Activated CD4-positive, alpha-beta T cell treated with anti-CD3 and anti-CD28 coated beads, Interleukin-2, amount 10 ng/mL, durations not matched to agents 7 days and 5 days (primary cell): Measurements from ENCODE around the gene HSPG2. TPM values are rescaled to one million over a fixed set of nuclear protein-coding genes. Genes with fewer than 3 reads are reported as not detected.
"Not testable (repeated sequence)": the region's sequence is repeated elsewhere in the genome, so short reads cannot be mapped to it uniquely, and the experiment has no call there.

Experiments used
- CTCF ChIA-PET: fragments of 350-600 bp; sonication (Branson Sonifier 250); formaldehyde crosslinking; loops from one replicate; lab custom pipeline; 2021; ENCODE audit warnings: antibody characterized with exemption; lab: Charles Lee
- POLR2A ChIA-PET: fragments of 350-600 bp; sonication (Branson Sonifier 250); formaldehyde crosslinking; loops from one replicate; lab custom pipeline; 2021; ENCODE audit warnings: antibody characterized with exemption; lab: Charles Lee
- DNase-seq: peaks from one replicate; pipeline ENCODE4 v3.0.0-alpha.2; 2020
- H3K27ac Mint-ChIP-seq: one replicate; pipeline ENCODE4 v1.8.0; 2021; ENCODE audit warnings: mild to moderate bottlenecking, moderate library complexity, mixed read lengths
- H3K27me3 Mint-ChIP-seq: one replicate; pipeline ENCODE4 v1.8.0; 2021; ENCODE audit warnings: mixed read lengths
- H3K36me3 Mint-ChIP-seq: one replicate; pipeline ENCODE4 v1.8.0; 2021; ENCODE audit warnings: low read depth, mixed read lengths
- H3K4me1 Mint-ChIP-seq: one replicate; pipeline ENCODE4 v1.8.0; 2021; ENCODE audit warnings: mixed read lengths
- H3K4me3 Mint-ChIP-seq: one replicate; pipeline ENCODE4 v1.8.0; 2021; ENCODE audit warnings: mild to moderate bottlenecking, moderate library complexity, mixed read lengths
- H3K9me3 Mint-ChIP-seq: one replicate; pipeline ENCODE4 v1.8.0; 2021; ENCODE audit warnings: mixed read lengths
- total RNA-seq, 2 experiments: library from RNA; stranded (reverse); gene quantifications; one replicate each; pipeline ENCODE4 v1.2.3, GENCODE V29; 2021

HSPG2 gene
- total RNA-seq, 2 experiments from 2014 or later, result 1.9 to 2.3 TPM

DNA sequence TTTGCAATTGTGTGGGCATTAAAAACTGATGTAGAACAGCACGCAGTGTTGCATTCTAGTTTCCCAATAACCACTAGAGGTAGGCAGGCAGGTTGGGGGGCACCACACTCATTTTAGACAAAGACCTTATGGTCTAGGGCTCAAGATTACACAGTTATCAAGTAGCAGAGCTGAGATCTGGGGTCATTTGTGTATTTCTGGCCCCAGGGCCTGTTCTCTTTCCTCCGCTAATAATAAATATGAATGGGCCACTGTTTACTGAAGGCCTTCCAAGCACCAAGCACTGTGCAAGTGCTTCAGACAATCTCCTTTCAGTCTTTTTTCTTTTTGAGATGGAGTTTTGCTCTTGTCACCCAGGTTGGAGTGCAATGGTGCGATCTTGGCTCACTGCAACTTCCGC, 101.1 kb downstream of the HSPG2 start:
- Mint-ChIP-seq H3K27me3 (no peaks in the 10 kb centered on the region), H3K4me1 (no peaks in the 10 kb centered on the region), H3K4me3 (no peak overlapping the region), H3K9me3 (peaks cover 15% of the 10 kb centered on the region), H3K27ac (no peak overlapping the region), H3K36me3 (peaks cover 11% of the 10 kb centered on the region)
- no peak for DNase-seq
- CTCF ChIA-PET, result no interaction called here
- POLR2A ChIA-PET, result no interaction called here

DNA sequence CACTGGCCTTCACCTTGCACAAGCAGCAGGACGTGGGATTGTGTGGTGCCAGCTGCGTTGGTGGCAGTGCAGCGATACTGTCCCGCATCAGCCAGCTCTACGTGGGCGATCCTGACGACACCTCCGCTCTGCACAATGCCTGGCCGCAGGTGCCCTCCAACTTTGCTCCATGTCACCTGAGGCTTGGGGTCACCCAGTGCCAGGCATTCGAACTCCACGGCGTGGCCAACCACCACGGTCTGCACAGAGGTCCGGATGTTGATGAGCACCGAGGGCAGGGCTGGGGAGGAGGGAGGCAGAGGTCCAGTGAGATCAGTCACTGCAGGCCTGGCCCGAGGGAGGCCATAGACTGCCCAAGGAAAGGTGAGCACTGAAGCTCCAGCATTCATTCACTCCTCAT, 102.4 kb downstream of the HSPG2 start:
- no peak for DNase-seq
- Mint-ChIP-seq H3K36me3 (peaks cover 11% of the 10 kb centered on the region), H3K4me1 (no peaks in the 10 kb centered on the region), H3K9me3 (peaks cover 15% of the 10 kb centered on the region), H3K27me3 (no peaks in the 10 kb centered on the region), H3K27ac (no peak overlapping the region), H3K4me3 (no peak overlapping the region)
- POLR2A ChIA-PET, result no interaction called here
- CTCF ChIA-PET, result no interaction called here

DNA sequence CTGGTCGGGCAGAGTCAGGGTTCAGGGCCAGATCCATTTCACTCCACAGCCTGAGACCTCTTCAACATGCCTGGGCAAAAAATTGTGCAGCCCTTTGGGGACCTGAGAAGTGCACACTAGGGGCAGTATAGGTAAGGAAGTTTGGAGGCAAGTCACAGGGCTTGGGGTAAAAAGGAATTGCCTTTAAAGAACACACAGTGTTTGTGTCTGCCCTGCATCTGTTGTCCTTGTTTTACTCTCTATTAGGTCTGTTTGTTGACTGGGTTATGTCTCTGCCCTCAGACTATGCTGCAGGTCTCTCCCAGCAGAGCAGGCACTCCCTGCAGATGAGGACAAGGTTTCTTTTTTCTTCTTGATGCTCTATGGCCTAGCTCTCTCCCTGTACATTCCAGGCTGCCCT, 103.0 kb downstream of the HSPG2 start:
- CTCF ChIA-PET, result no interaction called here
- Mint-ChIP-seq H3K9me3 (peaks cover 15% of the 10 kb centered on the region), H3K4me1 (no peaks in the 10 kb centered on the region), H3K27me3 (no peaks in the 10 kb centered on the region), H3K36me3 (peaks cover 11% of the 10 kb centered on the region), H3K4me3 (no peak overlapping the region), H3K27ac (no peak overlapping the region)
- DNase-seq, result no peak
- POLR2A ChIA-PET, result no interaction called here

DNA sequence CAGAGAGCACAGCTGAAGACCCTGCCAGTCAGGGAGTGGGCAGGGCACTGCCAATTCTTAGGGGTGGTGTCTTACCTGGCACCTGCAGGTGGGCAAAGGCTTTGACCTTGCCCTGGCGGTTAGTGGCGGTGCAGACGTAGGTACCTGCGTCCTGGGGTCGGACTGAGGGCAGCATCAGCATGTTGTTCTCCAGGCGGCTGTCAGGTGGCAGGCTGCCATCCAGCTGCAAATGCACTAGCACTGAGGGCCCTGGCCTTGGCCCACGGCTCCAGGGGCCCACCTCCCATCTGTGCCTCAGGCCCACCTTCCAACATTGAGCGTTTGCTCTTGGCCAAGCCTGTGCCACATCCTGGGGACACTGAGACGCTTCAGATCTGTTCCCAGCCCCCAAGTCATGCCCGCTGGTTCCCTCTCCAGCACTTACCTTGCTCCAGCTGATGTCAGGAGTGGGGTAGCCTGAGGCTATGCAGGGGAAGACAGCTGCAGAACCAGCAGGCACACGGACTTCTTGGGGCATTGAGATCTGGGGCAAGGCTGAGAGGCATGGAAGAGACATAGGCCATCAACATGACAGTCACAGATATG, 103.6 kb downstream of the HSPG2 start:
- Mint-ChIP-seq H3K4me3 (no peak overlapping the region), H3K27me3 (no peaks in the 10 kb centered on the region), H3K9me3 (peaks cover 15% of the 10 kb centered on the region), H3K4me1 (no peaks in the 10 kb centered on the region), H3K36me3 (peaks cover 11% of the 10 kb centered on the region), H3K27ac (no peak overlapping the region)
- CTCF ChIA-PET, result no interaction called here
- no peak for DNase-seq
- POLR2A ChIA-PET, result no interaction called here

DNA sequence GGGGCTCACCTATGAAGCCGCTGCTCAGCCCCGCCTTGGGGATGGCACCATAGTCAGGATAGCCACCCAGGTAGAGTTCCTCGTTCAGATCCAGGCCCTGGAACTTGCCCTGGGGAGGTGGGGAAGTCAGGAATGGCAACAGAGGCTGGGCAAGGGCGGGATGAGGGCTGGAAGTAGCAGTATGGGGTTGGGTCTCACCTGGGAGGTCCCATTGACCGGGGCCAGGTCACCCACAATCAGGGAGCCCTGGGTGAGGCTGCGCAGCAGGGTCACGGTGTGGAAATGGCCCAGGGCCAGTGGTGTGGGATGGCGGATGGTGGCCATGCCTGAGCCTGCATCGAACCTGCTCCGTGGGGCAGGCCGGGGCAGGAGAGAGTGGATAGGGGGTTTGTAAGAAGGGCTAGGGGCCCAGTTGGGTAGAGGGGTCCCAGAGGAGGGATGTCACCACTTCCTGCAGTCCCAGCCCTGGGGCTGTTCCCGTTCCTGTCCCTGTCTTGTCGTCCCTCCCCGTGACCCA, 105.6 kb downstream of the HSPG2 start:
- Mint-ChIP-seq H3K4me3 (no peak overlapping the region), H3K9me3 (peaks cover 15% of the 10 kb centered on the region), H3K4me1 (no peaks in the 10 kb centered on the region), H3K27me3 (no peaks in the 10 kb centered on the region), H3K27ac (no peak overlapping the region), H3K36me3 (peaks cover 11% of the 10 kb centered on the region)
- no peak for DNase-seq
- ChIA-PET CTCF (no interaction called here), POLR2A (no interaction called here)

DNA sequence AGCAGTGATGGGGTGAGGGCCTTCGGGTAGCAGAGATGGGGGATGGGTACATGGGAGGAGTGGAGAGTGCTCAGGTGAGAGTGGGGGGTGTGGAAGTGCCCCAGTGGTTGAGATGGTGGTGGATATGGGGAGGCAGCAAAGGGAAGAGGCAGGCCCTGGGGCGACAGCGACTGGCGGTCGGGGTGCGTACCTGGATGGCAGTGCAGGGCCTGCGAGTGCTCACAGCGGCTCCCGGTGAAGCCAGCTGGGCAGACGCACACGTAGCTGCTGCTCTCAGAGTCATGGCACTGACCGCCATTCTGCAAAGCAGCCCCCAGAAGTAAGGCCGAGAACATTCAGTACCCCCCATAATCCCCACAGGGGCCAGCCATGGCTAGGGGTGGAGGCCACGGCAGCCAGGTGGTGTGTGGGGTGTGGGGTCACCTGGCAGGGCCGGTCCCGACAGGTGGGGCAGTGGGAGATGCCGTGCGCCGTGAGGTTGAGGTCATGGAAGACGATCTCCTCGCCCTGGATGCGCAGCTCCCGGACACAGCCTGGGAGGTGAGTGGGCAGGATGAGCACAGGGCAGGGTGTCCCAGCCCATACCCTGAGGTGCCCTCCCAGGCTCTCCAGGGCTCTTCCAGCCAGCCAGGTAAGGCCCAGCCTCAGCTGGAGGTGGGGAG, 106.2 kb downstream of the HSPG2 start:
- no peak for DNase-seq
- no peaks in the 10 kb centered on the region for H3K4me1 Mint-ChIP-seq
- peaks cover 15% of the 10 kb centered on the region for H3K9me3 Mint-ChIP-seq
- no peak overlapping the region for H3K4me3 Mint-ChIP-seq
- CTCF ChIA-PET, result no interaction called here
- H3K27me3 Mint-ChIP-seq, result no peaks in the 10 kb centered on the region
- peaks cover 11% of the 10 kb centered on the region for H3K36me3 Mint-ChIP-seq
- H3K27ac Mint-ChIP-seq, result no peak overlapping the region
- POLR2A ChIA-PET, result no interaction called here

DNA sequence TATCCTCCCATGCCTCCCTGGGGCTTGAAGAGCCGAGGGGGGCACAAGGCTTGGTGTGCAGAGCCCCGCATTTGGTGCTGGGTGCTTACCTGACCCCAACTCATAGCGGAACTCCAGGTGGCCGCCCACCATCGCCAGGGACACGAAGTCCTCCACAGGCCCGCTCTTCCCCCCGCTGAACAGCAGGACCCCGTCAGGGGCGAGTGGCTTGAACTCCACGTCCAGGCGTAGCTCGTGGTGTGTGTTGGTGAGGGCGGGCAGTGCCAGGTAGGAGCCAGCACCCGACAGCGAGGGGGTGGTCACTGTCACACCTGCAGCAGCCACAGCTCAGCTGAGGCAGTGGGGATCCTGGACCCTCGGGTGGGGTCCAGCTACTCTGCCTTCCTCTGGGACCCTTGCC, 107.8 kb downstream of the HSPG2 start:
- Mint-ChIP-seq H3K4me3 (no peak overlapping the region), H3K4me1 (no peaks in the 10 kb centered on the region), H3K27ac (no peak overlapping the region), H3K36me3 (peaks cover 5% of the 10 kb centered on the region), H3K9me3 (peaks cover 8% of the 10 kb centered on the region), H3K27me3 (no peaks in the 10 kb centered on the region)
- ChIA-PET CTCF (interaction anchor here (0.6 kb wide), 1 partner anchor 481 kb away, joined by 3 read pairs; no protein-coding TSS in a partner anchor), POLR2A (no interaction called here)
- no peak for DNase-seq

DNA sequence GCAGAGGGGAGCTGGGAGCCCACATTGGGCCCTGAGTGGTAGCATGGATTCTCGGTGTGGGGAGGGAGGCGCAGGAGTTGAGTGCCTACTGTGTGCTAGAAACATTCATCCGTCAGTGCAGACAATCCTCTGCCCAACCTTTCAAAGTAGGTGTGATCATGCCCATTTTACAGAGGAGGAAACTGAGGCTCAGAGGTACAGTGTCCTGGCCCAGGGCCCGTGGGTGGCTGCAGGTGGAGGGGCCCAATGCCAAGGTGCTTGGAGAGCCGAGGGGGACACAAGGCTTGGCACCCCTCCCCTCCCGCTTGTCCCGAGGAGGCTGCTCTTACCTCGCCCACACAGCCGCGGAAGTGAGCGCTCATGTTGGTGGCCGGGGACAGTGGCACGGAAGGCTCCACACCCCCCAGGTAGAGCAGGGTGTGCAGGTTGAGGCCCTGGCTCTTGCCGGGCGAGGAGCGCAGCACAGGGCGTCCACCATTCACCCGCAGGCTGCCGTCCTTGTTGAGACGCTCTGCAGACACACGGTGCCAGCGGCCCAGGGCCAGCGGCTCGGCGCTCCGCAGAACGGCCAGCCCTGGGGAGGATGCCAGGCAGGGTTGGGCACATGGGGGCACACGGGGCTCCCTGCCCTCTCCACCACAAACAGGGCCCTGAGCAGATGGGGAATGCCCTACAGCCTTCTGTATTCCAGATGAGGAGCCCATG, 108.5 kb downstream of the HSPG2 start:
- Mint-ChIP-seq H3K4me1 (no peaks in the 10 kb centered on the region), H3K36me3 (peaks cover 3% of the 10 kb centered on the region), H3K4me3 (no peak overlapping the region), H3K27ac (no peak overlapping the region), H3K27me3 (no peaks in the 10 kb centered on the region), H3K9me3 (peaks cover 1% of the 10 kb centered on the region)
- POLR2A ChIA-PET, result no interaction called here
- DNase-seq, result no peak
- CTCF ChIA-PET, result interaction anchor here (0.6 kb wide), 1 partner anchor 481 kb away, joined by 3 read pairs; no protein-coding TSS in a partner anchor

DNA sequence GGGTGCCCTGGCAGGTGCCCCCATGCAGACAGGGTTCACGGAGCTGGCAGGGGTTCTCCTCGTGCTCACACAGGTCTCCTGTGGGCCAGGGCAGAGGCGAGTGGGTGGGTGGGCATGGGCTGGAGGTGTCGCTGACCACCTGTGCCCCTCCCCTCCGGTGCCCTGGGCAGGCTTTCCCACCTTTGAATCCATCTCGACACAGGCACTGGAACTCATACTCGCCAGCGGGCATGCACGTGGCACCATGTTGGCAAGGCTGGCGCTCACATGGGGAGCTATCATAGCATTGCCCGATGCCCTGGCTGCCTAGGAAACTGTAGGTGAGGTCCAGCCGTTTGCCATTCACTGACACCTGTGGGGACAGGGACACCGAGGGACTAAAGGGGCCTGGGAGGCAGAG, 109.0 kb downstream of the HSPG2 start:
- ChIA-PET CTCF (no interaction called here), POLR2A (interaction anchor here (0.5 kb wide), 1 partner anchor 1355 kb away, joined by 3 read pairs; no protein-coding TSS in a partner anchor)
- Mint-ChIP-seq H3K4me3 (no peak overlapping the region), H3K4me1 (no peaks in the 10 kb centered on the region), H3K27ac (no peak overlapping the region), H3K36me3 (peaks cover 3% of the 10 kb centered on the region), H3K27me3 (no peaks in the 10 kb centered on the region), H3K9me3 (no peaks in the 10 kb centered on the region)
- DNase-seq, result no peak

DNA sequence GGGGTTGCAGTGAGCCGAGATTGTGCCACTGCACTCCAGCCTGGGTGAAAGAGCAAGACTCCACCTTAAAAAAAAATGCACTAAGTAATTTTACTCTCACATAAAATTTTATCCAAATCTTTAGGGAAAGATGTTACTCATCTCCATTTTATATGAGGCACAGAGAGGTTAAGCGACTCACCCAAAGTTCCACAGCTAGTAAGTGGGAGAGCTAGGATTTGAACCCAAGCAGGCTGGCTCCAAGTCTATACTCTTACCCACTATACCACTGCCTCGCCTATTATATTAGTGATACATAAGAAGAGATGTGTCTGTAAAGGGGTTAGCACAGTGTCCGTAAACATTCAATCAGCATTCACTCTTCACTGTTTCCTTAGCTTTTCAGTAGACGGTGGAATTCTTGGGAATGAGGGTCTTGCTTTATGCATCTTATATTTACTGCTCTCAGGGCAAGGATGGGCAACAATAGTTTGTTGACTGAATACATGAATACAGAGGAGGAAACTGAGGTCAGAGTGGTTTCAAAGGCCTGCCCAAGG, 109.9 kb downstream of the HSPG2 start:
- Mint-ChIP-seq H3K36me3 (no peaks in the 10 kb centered on the region), H3K4me1 (no peaks in the 10 kb centered on the region)

DNA sequence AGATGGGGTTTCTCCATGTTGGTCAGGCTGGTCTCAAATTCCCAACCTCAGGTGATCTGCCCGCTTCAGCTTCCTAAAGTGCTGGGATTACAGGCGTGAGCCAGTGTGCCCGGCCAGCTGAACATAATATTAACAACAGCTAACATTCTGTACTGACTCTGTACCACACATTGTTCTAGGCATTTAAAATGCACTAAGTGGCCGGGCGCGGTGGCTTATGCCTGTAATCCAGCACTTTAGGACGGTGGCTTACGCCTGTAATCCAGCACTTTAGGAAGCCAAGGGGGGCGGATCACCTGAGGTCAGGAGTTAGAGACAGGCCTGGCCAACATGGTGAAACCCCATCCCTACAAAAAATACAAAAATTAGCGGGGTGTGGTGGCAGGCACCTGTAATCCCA, 110.4 kb downstream of the HSPG2 start:
- H3K27me3 Mint-ChIP-seq, H3K4me3 Mint-ChIP-seq, CTCF ChIA-PET, H3K36me3 Mint-ChIP-seq, DNase-seq, H3K9me3 Mint-ChIP-seq, H3K4me1 Mint-ChIP-seq, POLR2A ChIA-PET, H3K27ac Mint-ChIP-seq: not testable (repeated sequence)

More for the DNA sequence above, 109.9 kb downstream of the HSPG2 start:
- DNase-seq, result no peak
- H3K9me3 Mint-ChIP-seq, result no peaks in the 10 kb centered on the region
- no peaks in the 10 kb centered on the region for H3K27me3 Mint-ChIP-seq
- H3K27ac Mint-ChIP-seq, result no peak overlapping the region
- CTCF ChIA-PET, result interaction anchor here (0.5 kb wide), 1 partner anchor 58 kb away, joined by 4 read pairs; no protein-coding TSS in a partner anchor
- POLR2A ChIA-PET, result no interaction called here
- no peak overlapping the region for H3K4me3 Mint-ChIP-seq

DNA sequence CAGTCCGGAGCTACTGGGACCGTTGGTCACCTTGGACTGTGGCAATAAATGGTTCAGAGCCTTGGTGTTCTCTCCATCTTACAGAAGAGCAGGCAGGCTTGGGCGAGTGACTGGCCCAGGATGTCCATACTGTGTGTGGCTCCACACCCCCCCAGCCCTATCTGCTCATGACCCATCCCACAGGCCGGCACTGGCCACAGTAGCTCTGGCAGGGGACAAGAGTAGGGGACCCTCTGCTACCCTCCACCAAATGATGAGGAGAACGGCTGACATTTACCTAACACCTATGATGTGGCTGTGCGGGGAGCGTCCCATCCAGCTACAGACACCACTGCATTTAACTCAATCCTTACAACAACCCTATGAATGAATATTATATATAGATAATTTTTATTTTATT, 111.7 kb downstream of the HSPG2 start:
- no peaks in the 10 kb centered on the region for H3K9me3 Mint-ChIP-seq
- CTCF ChIA-PET, result no interaction called here
- no peaks in the 10 kb centered on the region for H3K27me3 Mint-ChIP-seq
- POLR2A ChIA-PET, result no interaction called here
- H3K4me1 Mint-ChIP-seq, result no peaks in the 10 kb centered on the region
- no peak overlapping the region for H3K4me3 Mint-ChIP-seq
- DNase-seq, result no peak
- no peak overlapping the region for H3K27ac Mint-ChIP-seq
- no peaks in the 10 kb centered on the region for H3K36me3 Mint-ChIP-seq

DNA sequence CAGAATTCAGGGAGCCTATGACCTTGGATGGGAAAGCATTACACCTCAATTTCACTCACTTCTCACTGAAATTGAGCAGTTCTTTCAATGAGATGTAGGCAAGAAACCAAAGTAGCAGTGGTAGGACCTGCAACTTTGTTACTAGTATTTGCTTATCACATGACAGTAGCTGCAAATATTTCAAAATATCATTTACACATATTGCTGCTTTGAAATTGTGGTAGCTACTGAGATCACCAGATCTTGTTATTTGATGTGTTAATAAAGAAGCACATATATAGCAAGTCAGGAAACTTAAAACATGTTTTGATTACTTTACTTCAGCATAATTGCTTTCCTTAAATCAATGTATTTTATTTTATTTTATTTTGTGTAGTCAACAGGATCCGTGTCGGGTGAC, 112.2 kb downstream of the HSPG2 start:
- CTCF ChIA-PET, result no interaction called here

More for the DNA sequence above, 112.2 kb downstream of the HSPG2 start:
- Mint-ChIP-seq H3K27me3 (no peaks in the 10 kb centered on the region), H3K27ac (no peak overlapping the region), H3K4me3 (no peak overlapping the region), H3K9me3 (no peaks in the 10 kb centered on the region), H3K36me3 (no peaks in the 10 kb centered on the region), H3K4me1 (no peaks in the 10 kb centered on the region)
- POLR2A ChIA-PET, result no interaction called here
- DNase-seq, result no peak
